ENCODE results near the gene TXLNB.

TXLNB gene

GRCh38 chr6:139271056-139271455, 20.7 kb downstream of the TXLNB start:
- DNase-seq (ENCODE audit: low read depth): no peak

- no peak for DNase-seq (ENCODE audit: low read depth)
Measured at GRCh38 chr6:139270249-139270648, 21.5 kb downstream of the TXLNB start.

- DNase-seq (ENCODE audit: low read depth): no peak
Measured at GRCh38 chr6:139265512-139266190, 26.1 kb downstream of the TXLNB start.

- DNase-seq (ENCODE audit: low read depth): no peak
Measured at GRCh38 chr6:139262519-139263300, 29.1 kb downstream of the TXLNB start.

GRCh38 chr6:139257821-139258398, 33.9 kb downstream of the TXLNB start:
- no peak for DNase-seq (ENCODE audit: low read depth)

GRCh38 chr6:139257291-139257690, 34.5 kb downstream of the TXLNB start:
- no peak for DNase-seq (ENCODE audit: low read depth)

GRCh38 chr6:139256087-139256486, 35.7 kb downstream of the TXLNB start:
- DNase-seq (ENCODE audit: low read depth): peak; percentile 78

- DNase-seq (ENCODE audit: low read depth): no peak
Measured at GRCh38 chr6:139254196-139254595, 37.6 kb downstream of the TXLNB start.

GRCh38 chr6:139253656-139254055, 38.1 kb downstream of the TXLNB start:
- DNase-seq (ENCODE audit: low read depth): no peak

- no peak for DNase-seq (ENCODE audit: low read depth)
Measured at GRCh38 chr6:139251691-139252390, 40.0 kb downstream of the TXLNB start.

- no peak for DNase-seq (ENCODE audit: low read depth)
Measured at GRCh38 chr6:139251045-139251690, 40.6 kb downstream of the TXLNB start.

- peak; percentile 47 for DNase-seq (ENCODE audit: low read depth)
Measured at GRCh38 chr6:139250296-139251044, 41.3 kb downstream of the TXLNB start.

- DNase-seq (ENCODE audit: low read depth): no peak
Measured at GRCh38 chr6:139249395-139249794, 42.4 kb downstream of the TXLNB start.

- peak; percentile 67 for DNase-seq (ENCODE audit: low read depth)
Measured at GRCh38 chr6:139248911-139249310, 42.9 kb downstream of the TXLNB start.

- no peak for DNase-seq (ENCODE audit: low read depth)
Measured at GRCh38 chr6:139247618-139248017, 44.2 kb downstream of the TXLNB start.

- DNase-seq (ENCODE audit: low read depth): no peak
Measured at GRCh38 chr6:139243536-139243935, 48.3 kb downstream of the TXLNB start.

GRCh38 chr6:139242457-139243240, 49.1 kb downstream of the TXLNB start:
- no peak for DNase-seq (ENCODE audit: low read depth)

- peak; percentile 90 for DNase-seq (ENCODE audit: low read depth)
Measured at GRCh38 chr6:139240161-139241010, 51.4 kb downstream of the TXLNB start.

- no peak for DNase-seq (ENCODE audit: low read depth)
Measured at GRCh38 chr6:139239064-139239463, 52.7 kb downstream of the TXLNB start.

- DNase-seq (ENCODE audit: low read depth): no peak
Measured at GRCh38 chr6:139236105-139236504, 55.7 kb downstream of the TXLNB start.
